Mucosa of gallbladder (tissue), 1 donor: Measurements from ENCODE around the gene SPATS2L. TPM values are rescaled to one million over a fixed set of nuclear protein-coding genes. Genes with fewer than 3 reads are reported as not detected.

Source experiments
- DNase-seq: peaks from one replicate; pipeline ENCODE4 v3.0.0-alpha.2; 2020; ENCODE audit warnings: low spot score
- total RNA-seq: library from RNA; stranded (reverse); gene quantifications from one replicate; pipeline ENCODE4 v1.2.1, GENCODE V29; 2021
- donor health status: DM: no; HTN: no; CAD: no.

The SPATS2L gene
- total RNA-seq, 1 donor from 2014 or later: 243 TPM

DNA sequence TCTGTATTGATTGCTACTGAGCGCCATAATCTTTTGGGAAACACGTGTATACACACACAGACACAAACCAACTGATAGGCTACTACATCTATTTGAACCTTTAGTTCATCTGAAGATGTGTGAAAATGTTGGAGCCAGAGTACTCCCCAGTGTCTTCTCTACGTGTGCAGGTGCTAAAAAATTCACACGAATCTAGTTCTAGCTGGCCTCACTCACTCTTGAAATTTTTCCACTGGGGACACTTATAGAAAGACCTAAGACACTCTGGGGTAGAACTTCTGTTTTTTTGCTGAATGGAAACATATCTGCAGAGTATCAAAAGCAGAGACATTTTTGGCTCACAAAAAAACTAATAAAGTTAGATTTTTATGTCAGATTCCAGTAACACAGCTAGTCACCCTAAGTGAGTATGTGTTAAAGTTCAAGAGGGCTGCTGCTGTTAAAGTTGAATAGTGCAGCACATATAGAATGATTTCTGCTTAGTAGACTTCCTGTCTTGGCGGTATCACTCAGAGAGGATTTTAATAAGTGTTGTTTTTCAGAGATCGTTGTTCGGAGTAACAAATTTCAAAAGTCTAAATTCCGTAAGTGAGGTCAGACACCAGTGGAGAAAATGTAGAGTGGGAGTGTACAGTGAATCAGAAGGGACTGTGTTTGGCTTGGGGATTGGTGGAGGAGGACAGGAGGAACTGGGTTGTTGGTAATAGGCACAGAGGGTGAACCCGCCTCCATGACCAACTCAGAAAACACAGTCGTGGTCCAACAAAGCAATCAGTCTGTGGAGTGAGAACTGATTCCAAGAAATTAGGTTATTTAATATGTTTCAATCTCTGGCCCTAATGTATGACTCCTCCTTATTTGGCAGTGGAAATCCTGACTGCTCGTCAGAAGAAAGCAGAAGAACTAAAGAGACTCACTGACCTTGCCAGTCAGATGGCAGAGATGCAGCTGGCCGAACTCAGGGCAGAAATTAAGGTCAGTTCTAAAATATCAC lies 160.2 kb downstream of the SPATS2L start:
- DNase-seq: no peak

DNA sequence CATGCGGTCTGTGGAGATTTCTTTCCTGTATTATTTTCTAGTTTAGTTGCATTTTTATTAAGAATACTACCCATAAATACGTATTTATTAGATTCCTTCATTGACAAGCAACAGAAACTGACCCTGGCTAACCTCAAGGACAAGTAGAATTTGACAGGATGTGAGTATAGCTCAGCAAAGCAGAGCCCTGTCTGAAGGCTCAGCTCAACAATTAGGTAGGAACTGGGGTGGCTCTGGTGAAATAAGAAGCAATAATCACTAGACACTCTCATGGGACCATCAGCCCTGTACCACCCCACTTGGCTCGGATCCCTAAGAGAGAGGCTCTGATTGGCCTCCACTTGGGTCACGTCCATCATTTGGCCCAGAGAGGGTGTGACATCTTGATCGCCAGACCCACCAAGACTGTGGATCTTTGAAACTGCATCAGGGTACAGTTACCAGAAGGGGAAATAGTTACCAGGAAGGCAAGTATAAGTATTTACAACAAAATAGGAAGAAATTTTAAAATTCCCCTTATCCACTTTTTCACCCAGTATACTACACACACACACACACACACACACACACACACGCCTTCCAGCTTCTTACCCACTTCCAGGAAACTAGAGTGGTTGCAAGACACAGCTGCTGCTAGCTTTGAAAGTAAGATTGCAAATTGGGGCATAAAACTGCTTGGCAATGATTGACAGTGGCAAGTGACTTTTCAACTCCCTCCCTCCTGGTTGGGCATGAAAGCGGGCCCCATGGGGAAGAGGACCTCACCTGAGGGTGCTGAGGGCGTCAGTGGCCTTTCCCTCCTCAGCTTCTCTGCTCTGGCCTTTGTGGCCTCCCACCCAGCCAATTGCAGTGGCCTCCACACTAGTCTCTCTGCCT lies 161.6 kb downstream of the SPATS2L start:
- no peak for DNase-seq

DNA sequence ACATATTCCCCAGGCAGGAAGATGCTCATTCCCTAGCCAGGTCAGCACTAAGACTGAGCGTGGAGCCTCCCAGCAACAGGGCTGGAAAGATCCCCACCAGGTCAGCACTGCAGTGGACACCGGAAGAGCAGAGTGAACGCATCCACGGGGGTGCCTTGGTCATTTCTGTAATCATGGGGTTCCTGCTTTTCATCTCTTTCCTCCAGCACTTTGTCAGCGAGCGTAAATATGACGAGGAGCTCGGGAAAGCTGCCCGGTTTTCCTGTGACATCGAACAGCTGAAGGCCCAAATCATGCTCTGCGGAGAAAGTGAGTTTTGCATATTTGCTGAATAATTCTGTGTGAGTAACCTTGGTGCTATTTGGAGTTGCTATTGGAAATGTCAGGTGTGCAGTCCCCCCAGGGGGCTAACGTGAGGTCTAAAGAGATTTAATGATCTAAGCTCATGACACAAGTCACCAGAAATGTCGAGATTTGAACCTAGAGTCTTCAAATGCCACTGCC lies 163.3 kb downstream of the SPATS2L start:
- peak; percentile 80 for DNase-seq

DNA sequence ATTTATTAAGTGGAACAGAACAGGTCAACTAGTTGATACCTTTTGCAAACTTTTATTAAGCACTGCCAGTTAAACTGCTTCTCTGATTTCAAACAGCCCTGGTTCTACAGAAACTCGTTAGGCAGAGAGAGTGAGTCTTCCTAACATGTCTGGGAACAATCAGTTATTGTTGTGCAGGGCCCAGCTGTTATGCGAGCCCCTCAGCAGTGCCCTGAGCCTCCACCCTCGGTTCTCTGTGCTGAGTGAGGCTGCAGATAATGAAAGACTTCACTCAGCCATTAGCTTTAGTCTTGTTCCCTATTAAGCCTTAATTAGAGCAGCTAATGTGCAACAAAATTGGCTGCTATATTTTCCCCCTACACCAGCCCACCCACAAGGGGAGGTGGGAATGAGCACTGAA lies 163.7 kb downstream of the SPATS2L start:
- DNase-seq: no peak

DNA sequence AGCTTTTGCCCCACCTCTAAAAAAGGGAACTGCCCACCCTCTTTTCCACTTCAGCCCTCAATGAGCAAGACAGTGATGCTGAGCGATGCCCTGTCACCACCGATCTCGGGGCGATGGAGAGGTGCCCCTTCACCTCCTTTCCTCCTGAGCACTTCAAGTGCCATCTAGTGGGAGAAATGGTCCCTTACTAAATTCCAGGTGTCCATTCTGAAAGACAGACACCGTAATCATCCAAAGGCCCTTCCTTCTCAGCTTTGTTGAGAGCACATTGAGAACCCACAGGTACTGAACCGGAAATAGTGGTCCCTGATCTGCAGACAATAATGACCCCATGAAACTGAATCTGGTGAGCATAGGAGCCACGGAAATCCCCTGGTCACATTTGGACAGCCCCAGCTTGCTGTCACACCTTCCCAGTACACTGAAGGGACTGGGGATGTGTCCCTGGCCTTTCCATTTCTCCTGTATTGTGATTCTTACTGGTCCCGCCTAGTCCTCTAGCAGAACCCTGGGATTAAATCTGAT lies 164.9 kb downstream of the SPATS2L start:
- DNase-seq: no peak

DNA sequence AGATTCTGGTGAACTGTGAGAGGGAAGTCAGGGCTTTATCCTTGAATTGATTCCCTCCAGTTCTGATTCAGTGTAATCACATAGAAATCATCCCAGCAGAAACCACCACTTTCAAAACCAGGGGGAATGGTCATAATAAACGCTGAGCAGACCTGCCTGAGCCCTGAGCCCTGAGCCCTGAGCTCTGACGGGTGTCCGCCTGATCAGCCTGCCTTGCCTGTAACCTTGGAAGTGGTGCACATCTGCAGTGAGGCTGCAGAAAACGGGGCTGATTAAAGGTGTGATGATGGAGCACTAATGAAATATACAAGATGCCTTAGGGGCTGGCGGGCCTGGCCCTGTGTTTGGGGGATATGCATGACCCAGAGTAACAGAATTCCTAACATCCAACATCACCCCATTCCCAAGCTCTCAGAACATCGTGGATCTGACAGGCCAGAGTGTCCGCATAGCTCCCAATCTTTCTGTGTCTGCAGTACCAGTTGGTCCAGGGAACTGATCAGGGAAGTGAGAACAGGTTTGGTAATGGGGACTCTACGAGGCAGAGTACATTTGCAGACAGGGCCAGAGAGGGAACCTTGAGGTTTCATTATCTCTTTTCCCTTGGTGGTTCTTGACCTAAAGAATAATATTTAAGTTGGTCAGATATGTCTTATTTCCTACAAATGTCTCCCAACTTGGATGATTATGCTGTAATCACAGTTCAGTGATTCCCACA lies 165.6 kb downstream of the SPATS2L start:
- no peak for DNase-seq

DNA sequence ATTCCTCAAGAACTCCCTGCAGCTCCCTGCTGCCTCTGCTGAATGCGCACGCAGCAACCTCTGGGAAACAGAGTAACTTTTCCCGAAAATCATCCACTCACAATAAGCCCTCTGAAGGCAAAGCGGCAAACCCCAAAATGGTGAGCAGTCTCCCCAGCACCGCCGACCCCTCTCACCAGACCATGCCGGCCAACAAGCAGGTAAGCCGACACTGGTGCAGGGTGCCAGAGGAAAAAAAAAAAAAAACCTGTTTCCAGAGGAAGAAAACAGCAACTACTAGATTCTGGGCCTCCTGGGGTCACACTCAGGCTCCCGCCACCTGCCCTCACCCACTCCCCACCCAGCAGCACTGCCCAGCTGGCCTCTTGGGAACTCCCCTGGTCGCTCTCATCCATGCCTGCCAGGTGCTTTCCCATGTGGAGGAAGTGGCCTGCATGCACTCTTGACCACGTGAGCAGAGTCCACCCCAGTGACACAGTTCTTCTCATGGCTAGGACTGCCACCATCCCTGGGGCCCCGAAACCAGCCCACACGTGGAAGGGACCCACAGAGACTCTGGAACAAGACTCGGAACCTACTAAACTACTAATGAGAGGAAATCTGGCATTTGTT lies 166.5 kb downstream of the SPATS2L start:
- no peak for DNase-seq

DNA sequence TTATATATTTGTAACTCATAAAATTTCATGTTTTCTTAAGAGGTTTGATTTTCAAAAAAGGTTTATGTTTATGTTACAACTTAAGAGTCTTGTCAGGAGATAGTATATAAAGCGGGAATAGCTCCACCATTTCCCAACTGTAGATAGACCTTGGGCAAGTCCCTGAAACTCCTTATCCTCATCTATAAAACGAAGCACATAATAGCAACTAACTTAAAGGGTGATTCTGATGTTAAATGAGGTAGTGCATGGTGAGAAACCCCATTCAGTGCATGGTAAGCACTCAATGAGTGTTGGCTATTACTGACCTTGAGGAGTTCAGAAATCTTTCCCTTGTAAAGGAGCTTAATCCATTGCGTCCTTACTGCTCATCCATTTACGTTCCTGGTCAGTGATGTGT lies 169.3 kb downstream of the SPATS2L start:
- DNase-seq: no peak

DNA sequence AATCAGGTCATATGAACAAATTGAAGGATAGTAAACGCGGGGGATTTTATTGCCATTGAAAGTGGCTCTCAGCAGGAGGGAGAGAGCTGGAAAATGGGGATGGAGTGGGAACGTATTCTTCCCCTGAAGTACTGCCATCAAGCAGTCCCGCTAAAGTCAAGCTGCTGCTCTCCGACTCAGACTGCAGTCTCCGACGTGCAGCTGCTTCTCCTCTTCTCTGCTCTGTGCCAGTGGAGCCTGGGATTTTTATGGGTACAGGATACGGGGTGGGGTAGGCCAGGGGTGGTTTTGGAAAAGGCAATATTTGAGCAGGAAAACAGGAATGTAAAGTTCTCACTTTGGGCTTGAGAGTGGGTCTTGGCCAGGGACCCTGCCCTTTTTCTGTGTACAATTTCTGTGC lies 170.3 kb downstream of the SPATS2L start:
- no peak for DNase-seq

DNA sequence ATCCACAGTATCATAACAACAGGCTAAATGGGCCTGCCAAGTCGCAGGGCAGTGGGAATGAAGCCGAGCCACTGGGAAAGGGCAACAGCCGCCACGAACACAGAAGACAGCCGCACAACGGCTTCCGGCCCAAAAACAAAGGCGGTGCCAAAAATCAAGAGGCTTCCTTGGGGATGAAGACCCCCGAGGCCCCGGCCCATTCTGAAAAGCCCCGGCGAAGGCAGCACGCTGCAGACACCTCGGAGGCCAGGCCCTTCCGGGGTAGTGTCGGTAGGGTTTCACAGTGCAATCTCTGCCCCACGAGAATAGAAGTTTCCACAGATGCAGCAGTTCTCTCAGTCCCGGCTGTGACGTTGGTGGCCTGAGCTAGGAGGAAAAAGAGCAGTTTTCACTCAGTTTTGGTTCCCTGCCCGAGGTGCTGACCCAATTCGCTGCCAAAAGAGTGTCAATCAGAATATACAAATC lies 171.2 kb downstream of the SPATS2L start:
- peak; percentile 50 for DNase-seq

DNA sequence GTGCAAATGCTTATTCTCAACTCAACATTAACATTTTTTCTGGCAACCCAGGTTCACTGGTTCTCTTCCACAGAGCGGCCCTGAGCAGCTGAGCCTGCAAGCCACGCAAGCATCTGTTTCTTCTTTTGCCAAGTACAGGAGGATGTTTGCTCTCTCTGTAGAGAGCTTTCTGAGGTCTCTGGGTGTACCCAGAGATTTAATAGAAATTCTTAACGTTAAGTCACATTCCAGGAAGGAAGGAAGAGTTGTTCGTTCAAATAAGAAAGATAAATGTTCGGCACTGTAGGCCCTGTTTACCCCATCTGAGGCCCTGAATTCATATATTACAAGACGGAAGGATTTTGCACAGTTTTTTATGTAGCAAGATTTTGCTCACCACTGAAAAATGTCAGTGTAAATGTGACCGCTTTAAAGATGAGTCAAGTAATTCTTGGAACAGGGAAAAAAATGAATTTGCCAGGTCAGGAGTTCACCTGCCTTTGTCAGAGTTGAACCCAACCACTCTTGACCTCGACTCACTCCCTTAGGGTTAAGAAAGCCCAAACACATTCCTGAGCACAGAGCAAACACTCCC lies 173.3 kb downstream of the SPATS2L start:
- no peak for DNase-seq

DNA sequence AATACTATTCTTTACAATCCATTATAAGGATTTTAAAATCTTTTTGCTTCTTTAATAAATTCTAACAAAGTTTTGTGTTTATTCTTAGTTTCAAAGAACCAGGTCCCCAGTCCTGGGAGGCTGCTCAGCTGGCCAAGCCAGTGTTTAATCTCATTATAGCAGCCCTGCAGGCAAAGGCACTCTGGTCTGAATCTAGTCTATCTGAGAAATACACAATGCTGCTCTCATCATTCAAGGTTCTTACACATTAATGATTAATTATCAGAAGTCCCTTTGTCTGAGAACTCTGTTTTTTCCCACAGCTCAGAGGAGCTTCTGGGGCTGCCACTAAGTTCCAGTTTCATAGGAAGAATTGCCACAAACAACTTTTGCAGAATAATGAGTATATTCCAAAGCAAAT lies 175.7 kb downstream of the SPATS2L start:
- no peak for DNase-seq

DNA sequence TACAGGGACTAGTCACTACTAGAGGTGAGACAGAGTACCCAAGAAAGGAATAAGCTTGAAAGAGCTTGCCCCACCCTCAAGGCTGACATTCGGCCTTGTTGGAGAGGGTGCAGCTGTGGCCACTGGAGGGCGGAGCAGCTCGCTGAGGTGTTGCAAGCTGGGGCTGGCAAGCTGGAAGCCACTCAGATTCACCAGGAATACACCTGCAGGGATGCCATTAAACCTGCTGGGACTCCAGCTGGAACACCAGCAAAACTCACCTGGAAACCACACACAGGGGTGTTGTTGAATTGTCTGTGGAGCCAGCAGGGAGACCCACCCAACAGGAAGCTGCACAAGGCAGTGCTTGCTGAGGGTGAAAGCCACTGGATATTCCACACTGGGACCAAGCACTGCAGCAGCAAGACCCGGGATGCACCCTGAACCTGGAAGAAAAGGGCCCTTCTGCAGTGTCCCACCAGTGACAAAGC lies 177.3 kb downstream of the SPATS2L start:
- DNase-seq: peak; percentile 39

DNA sequence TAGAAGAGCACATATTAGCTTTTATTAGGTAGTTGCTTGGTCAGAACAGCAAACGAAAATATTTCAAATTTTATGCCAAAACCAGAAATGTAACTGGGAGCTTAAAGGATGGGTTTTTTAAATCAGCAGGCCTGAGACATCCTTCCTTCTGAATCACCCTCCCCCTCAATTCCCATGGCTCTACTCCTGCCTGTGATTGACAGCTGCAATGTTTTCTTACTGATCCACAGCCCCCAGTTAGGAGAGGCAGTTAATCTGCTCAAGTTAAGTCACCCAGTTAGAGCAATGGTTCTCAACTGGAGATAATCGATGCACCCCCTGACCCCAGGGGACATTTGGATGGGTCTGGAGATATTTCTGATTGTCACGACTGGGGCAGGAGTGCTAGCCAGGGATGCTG lies 178.4 kb downstream of the SPATS2L start:
- DNase-seq: no peak

DNA sequence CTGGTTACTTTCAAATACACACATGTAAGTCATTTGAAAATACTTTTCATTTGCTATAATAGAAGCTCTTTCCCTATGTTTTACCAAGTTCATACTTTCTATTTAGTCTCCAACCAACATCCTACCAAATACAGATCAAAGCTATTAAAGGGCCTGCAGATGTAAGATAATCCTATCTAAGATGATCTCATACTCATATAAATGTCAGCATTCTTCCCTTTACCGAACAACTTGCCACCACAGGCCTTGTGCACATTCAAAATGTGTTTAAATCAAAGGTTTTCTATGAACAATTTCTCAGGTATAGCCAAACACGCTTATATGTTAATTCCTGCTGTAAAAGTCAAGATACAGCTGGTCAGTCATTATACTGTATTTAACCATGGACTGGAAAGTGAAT lies 180.0 kb downstream of the SPATS2L start:
- no peak for DNase-seq

DNA sequence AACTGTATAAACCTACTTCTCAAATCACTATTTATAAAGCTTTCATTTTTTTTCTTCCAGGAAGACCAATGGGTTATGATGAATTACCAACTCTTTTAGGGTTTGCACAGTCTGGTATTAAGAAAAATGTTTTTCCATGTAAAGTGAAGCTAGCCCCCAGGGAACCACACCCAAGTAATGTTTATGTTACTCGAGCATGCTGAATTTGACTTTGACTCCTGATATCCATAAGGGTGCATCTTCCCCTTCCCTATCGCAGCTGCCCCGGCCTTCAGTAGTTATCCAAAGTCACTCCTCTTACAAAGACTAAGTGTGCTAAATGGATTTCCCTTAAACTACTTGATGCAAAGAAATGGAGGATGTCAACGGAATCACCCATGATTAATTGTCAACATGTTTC lies 181.7 kb downstream of the SPATS2L start:
- DNase-seq: no peak

DNA sequence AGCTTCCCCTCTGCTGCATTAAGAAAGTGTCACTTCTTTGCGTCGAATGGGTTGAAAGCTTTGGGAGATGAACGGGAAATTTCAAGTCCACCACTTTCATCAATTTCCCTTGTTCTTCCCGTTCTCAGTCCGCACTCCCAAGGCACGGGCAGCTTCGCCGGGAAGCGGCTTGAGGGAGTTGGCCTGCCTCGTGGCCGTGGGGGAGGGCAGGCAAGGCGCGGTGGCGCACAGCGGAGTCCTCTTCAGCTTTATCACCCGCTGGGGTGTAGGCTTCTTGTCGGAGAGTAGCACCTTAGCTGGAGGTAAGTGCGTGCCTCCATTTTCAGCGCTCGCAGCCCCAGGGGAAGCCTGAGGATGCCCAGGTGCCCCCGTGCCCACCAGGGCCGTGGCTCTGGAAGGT lies 183.5 kb downstream of the SPATS2L start:
- no peak for DNase-seq

DNA sequence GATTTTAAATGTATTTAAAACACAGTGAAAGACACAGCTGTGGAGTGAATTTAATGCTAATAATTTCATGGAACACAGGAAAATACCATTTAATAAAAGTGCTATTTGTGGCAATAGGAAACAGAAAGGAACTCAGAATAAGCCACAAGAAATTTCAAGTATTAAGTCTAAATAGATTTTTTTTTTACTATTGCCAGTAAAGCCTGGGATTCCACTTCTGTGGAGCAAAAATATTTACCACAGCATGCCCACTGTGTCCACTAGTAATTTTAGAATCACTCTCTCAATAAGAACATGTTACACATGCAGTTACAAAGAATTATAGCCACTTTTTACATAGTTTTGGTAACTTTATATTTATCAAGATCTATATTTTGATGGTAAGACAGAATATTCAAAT lies 186.2 kb downstream of the SPATS2L start:
- DNase-seq: no peak

DNA sequence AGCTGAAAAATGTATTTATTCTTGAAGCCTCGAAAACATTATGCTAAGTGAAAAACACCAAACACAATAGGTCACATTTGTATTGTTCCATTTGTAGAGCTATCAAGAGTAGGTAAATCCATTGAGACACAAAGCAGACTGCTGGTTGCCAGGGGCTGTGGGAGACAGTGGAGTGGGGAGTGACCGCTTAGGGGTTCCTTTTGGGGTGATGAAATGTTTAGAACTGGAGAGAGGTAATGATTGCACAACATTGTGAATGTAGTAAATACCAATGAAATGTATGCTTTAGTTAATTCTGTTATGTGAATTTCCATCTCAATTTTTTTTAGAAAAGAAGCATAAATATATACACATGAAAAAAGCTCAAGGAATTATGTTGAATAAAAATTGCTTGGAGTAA lies 187.6 kb downstream of the SPATS2L start:
- no peak for DNase-seq

DNA sequence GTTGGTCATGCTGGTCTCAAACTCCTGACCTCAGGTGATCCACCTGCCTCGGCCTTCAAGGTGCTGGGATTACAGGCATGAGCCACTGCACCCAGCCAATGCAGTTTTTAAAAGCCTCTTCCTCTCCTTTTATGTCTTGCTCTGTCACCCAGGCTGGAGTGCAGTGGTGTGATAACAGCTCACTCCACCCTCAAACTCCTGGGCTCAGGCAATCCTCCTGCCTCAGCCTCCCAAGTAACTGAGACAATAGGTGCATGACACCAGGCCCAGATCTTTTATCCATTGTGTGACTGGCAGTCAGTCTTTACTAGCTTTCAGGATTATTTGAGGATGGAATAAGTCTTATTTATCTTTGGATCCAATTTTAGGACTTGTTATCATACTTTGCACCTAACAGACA lies 190.2 kb downstream of the SPATS2L start:
- no peak for DNase-seq
